HEK293 (cell line): ENCODE measurements around the gene SH2B3.

Experiments used
- CTCF ChIA-PET: fragments of 350-600 bp; formaldehyde crosslinking; extraction: SDS; loops from one replicate; lab custom pipeline; 2021; ENCODE audit warnings: antibody characterized with exemption; lab: Yijun Ruan, JAX
- POLR2A ChIA-PET: fragments of 300-600 bp; formaldehyde crosslinking; extraction: SDS; loops from one replicate; lab custom pipeline; 2020; ENCODE audit warnings: antibody characterized with exemption, inconsistent platforms; lab: Yijun Ruan, JAX
- H3K27ac ChIP-seq: fragments of 200-500 bp; sonication (Bioruptor generic); 2 replicates; pipeline ENCODE4 v1.5.1; 2014; ENCODE audit warnings: low read depth, low read length, control low read depth, inconsistent platforms; ENCODE audit errors: extremely low read depth
- H3K36me3 ChIP-seq, 2 experiments: fragments of 200-500 bp in 1 of 2; sonication (Bioruptor generic) in 1 of 2; 1 replicate in 1 of 2; 2 replicates in 1 of 2; pipeline ENCODE4 v1.5.1; 2014 to 2017; ENCODE audit warnings: inconsistent platforms in 2 of 2, low read length in 2 of 2; ENCODE audit not compliant: control insufficient read depth in 2 of 2, insufficient read depth in 1 of 2
- H3K4me1 ChIP-seq: fragments of 200-500 bp; sonication (Bioruptor generic); 2 replicates; pipeline ENCODE4 v1.5.1; 2014; ENCODE audit warnings: mild to moderate bottlenecking, low read length, inconsistent platforms; ENCODE audit not compliant: control insufficient read depth, insufficient read depth
- H3K4me3 ChIP-seq: 2 replicates; pipeline ENCODE4 v1.5.1; 2011; ENCODE audit warnings: low read depth, mild to moderate bottlenecking, control low read depth, low read length, moderate library complexity
- H3K9me3 ChIP-seq: fragments of 200-500 bp; sonication (Bioruptor generic); 2 replicates; pipeline ENCODE4 v1.5.1; 2014; ENCODE audit warnings: low read depth, low read length, inconsistent platforms; ENCODE audit not compliant: control insufficient read depth, insufficient read depth
- GFI1B ChIP-seq: fragments of 450-650 bp; formaldehyde crosslinking; IDR thresholded peaks from 2 replicates; pipeline ENCODE4 v1.5.1; 2016; ENCODE audit warnings: missing biosample characterization, missing genetic modification characterization
- TRIM28 ChIP-seq: IDR thresholded peaks from 2 replicates; pipeline ENCODE4 v1.6.1; 2011; ENCODE audit warnings: low read length, control low read depth, borderline replicate concordance
- ZNF146 ChIP-seq: fragments of 450-650 bp; formaldehyde crosslinking; IDR thresholded peaks from 2 replicates; pipeline ENCODE4 v1.5.1; 2016; ENCODE audit warnings: missing biosample characterization, missing genetic modification characterization
- ZNF26 ChIP-seq: fragments of 450-650 bp; formaldehyde crosslinking; IDR thresholded peaks from 2 replicates; pipeline ENCODE4 v1.5.1; 2016; ENCODE audit warnings: missing biosample characterization, missing genetic modification characterization
- ZNF280D ChIP-seq: fragments of 450-650 bp; formaldehyde crosslinking; IDR thresholded peaks from 2 replicates; pipeline ENCODE4 v1.5.1; 2016; ENCODE audit warnings: missing biosample characterization, missing genetic modification characterization
- ZNF488 ChIP-seq: fragments of 450-650 bp; formaldehyde crosslinking; IDR thresholded peaks from 2 replicates; pipeline ENCODE4 v1.5.1; 2016; ENCODE audit warnings: missing biosample characterization, missing genetic modification characterization
- ZNF621 ChIP-seq: fragments of 450-650 bp; formaldehyde crosslinking; IDR thresholded peaks from 2 replicates; pipeline ENCODE4 v1.5.1; 2017; ENCODE audit warnings: missing biosample characterization, missing genetic modification characterization
- ZNF626 ChIP-seq: fragments of 450-650 bp; sonication (Bioruptor Pico); formaldehyde crosslinking; IDR thresholded peaks from 2 replicates; pipeline ENCODE4 v1.5.1; 2018; ENCODE audit warnings: missing biosample characterization, missing genetic modification characterization, inconsistent platforms
- ZNF785 ChIP-seq: fragments of 450-650 bp; formaldehyde crosslinking; IDR thresholded peaks from 2 replicates; pipeline ENCODE4 v1.5.1; 2016; ENCODE audit warnings: missing biosample characterization, missing genetic modification characterization
- TF ChIP-seq, protein P1 (sequence below): fragments of 450-650 bp; formaldehyde crosslinking; IDR thresholded peaks from 2 replicates; pipeline ENCODE4 v1.5.1; 2017; ENCODE audit warnings: missing biosample characterization, mild to moderate bottlenecking, missing genetic modification characterization, moderate library complexity
- TF ChIP-seq, protein P2 (sequence below): fragments of 450-650 bp; formaldehyde crosslinking; IDR thresholded peaks from 2 replicates; pipeline ENCODE4 v1.5.1; 2016; ENCODE audit warnings: missing biosample characterization, missing genetic modification characterization, borderline replicate concordance
- TF ChIP-seq, protein P3 (sequence below): fragments of 450-650 bp; formaldehyde crosslinking; IDR thresholded peaks from 2 replicates; pipeline ENCODE4 v1.5.1; 2016; ENCODE audit warnings: missing biosample characterization, missing genetic modification characterization, low read depth
- TF ChIP-seq, protein P4 (sequence below): IDR thresholded peaks from 2 replicates; pipeline ENCODE4 v1.6.1; 2011; ENCODE audit warnings: mild to moderate bottlenecking, low read depth, low read length, borderline replicate concordance
- TF ChIP-seq, protein P5 (sequence below): fragments of 450-650 bp; formaldehyde crosslinking; IDR thresholded peaks from 2 replicates; pipeline ENCODE4 v1.5.1; 2016; ENCODE audit warnings: missing biosample characterization, missing genetic modification characterization
- TF ChIP-seq, protein P6 (sequence below): fragments of 450-650 bp; formaldehyde crosslinking; IDR thresholded peaks from 2 replicates; pipeline ENCODE4 v1.5.1; 2016; ENCODE audit warnings: missing biosample characterization, missing genetic modification characterization
- TF ChIP-seq, protein P7 (sequence below): fragments of 450-650 bp; IDR thresholded peaks from 2 replicates; pipeline ENCODE4 v1.5.1; 2018; ENCODE audit warnings: missing biosample characterization, missing genetic modification characterization

Gene SH2B3

DNA sequence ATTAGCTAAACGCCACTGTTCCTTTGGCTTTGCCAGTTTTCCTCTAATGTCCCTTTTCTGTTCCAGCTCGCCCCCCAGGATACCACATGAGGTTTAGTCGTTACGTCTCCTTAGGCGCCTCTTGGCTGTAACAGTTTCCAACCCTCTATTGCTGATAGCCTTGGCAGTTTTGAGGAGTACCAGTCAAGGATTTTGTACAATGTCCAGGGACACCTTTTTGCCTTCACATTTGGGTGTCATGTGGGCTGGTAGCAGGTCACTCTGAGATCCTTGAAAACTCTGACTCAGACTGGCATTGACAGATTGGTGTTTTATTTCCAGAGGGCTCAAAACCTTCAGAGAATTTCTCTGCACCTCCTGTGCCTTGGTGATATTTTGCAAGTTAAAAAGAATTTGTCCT lies 14.1 kb downstream of the SH2B3 start:
- CTCF ChIA-PET = interaction anchor here (2.6 kb wide), 1 partner anchor 23 kb away, joined by 7 read pairs; no protein-coding TSS in a partner anchor
- Histone ChIP-seq H3K36me3 (peaks cover 0 to 17% of the 10 kb centered on the region in 2 experiments; a peak in 2 of 3 replicates), H3K27ac (no peak overlapping the region)
- TF ChIP-seq, protein P1, sequence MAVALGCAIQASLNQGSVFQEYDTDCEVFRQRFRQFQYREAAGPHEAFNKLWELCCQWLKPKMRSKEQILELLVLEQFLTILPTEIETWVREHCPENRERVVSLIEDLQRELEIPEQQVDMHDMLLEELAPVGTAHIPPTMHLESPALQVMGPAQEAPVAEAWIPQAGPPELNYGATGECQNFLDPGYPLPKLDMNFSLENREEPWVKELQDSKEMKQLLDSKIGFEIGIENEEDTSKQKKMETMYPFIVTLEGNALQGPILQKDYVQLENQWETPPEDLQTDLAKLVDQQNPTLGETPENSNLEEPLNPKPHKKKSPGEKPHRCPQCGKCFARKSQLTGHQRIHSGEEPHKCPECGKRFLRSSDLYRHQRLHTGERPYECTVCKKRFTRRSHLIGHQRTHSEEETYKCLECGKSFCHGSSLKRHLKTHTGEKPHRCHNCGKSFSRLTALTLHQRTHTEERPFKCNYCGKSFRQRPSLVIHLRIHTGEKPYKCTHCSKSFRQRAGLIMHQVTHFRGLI = no peak
- TF ChIP-seq, protein P2, sequence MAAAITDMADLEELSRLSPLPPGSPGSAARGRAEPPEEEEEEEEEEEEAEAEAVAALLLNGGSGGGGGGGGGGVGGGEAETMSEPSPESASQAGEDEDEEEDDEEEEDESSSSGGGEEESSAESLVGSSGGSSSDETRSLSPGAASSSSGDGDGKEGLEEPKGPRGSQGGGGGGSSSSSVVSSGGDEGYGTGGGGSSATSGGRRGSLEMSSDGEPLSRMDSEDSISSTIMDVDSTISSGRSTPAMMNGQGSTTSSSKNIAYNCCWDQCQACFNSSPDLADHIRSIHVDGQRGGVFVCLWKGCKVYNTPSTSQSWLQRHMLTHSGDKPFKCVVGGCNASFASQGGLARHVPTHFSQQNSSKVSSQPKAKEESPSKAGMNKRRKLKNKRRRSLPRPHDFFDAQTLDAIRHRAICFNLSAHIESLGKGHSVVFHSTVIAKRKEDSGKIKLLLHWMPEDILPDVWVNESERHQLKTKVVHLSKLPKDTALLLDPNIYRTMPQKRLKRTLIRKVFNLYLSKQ (tag by site-specific recombination) = no peak
- TF ChIP-seq, protein P3, sequence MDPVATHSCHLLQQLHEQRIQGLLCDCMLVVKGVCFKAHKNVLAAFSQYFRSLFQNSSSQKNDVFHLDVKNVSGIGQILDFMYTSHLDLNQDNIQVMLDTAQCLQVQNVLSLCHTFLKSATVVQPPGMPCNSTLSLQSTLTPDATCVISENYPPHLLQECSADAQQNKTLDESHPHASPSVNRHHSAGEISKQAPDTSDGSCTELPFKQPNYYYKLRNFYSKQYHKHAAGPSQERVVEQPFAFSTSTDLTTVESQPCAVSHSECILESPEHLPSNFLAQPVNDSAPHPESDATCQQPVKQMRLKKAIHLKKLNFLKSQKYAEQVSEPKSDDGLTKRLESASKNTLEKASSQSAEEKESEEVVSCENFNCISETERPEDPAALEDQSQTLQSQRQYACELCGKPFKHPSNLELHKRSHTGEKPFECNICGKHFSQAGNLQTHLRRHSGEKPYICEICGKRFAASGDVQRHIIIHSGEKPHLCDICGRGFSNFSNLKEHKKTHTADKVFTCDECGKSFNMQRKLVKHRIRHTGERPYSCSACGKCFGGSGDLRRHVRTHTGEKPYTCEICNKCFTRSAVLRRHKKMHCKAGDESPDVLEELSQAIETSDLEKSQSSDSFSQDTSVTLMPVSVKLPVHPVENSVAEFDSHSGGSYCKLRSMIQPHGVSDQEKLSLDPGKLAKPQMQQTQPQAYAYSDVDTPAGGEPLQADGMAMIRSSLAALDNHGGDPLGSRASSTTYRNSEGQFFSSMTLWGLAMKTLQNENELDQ (tag by site-specific recombination) = no peak
- TF ChIP-seq, protein P4, sequence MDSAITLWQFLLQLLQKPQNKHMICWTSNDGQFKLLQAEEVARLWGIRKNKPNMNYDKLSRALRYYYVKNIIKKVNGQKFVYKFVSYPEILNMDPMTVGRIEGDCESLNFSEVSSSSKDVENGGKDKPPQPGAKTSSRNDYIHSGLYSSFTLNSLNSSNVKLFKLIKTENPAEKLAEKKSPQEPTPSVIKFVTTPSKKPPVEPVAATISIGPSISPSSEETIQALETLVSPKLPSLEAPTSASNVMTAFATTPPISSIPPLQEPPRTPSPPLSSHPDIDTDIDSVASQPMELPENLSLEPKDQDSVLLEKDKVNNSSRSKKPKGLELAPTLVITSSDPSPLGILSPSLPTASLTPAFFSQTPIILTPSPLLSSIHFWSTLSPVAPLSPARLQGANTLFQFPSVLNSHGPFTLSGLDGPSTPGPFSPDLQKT = no peak
- no peak for TF ChIP-seq ZNF26 (tag by site-specific recombination)
- TF ChIP-seq, protein P5, sequence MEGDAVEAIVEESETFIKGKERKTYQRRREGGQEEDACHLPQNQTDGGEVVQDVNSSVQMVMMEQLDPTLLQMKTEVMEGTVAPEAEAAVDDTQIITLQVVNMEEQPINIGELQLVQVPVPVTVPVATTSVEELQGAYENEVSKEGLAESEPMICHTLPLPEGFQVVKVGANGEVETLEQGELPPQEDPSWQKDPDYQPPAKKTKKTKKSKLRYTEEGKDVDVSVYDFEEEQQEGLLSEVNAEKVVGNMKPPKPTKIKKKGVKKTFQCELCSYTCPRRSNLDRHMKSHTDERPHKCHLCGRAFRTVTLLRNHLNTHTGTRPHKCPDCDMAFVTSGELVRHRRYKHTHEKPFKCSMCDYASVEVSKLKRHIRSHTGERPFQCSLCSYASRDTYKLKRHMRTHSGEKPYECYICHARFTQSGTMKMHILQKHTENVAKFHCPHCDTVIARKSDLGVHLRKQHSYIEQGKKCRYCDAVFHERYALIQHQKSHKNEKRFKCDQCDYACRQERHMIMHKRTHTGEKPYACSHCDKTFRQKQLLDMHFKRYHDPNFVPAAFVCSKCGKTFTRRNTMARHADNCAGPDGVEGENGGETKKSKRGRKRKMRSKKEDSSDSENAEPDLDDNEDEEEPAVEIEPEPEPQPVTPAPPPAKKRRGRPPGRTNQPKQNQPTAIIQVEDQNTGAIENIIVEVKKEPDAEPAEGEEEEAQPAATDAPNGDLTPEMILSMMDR (tag by site-specific recombination) = no peak
- TF ChIP-seq TRIM28 = no peak
- TF ChIP-seq, protein P6, sequence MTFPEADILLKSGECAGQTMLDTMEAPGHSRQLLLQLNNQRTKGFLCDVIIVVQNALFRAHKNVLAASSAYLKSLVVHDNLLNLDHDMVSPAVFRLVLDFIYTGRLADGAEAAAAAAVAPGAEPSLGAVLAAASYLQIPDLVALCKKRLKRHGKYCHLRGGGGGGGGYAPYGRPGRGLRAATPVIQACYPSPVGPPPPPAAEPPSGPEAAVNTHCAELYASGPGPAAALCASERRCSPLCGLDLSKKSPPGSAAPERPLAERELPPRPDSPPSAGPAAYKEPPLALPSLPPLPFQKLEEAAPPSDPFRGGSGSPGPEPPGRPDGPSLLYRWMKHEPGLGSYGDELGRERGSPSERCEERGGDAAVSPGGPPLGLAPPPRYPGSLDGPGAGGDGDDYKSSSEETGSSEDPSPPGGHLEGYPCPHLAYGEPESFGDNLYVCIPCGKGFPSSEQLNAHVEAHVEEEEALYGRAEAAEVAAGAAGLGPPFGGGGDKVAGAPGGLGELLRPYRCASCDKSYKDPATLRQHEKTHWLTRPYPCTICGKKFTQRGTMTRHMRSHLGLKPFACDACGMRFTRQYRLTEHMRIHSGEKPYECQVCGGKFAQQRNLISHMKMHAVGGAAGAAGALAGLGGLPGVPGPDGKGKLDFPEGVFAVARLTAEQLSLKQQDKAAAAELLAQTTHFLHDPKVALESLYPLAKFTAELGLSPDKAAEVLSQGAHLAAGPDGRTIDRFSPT (tag by site-specific recombination) = no peak
- TF ChIP-seq ZNF785 (tag by site-specific recombination) = no peak
- no peak for TF ChIP-seq ZNF626
- no peak for TF ChIP-seq GFI1B (tag by site-specific recombination)
- TF ChIP-seq, protein P7, sequence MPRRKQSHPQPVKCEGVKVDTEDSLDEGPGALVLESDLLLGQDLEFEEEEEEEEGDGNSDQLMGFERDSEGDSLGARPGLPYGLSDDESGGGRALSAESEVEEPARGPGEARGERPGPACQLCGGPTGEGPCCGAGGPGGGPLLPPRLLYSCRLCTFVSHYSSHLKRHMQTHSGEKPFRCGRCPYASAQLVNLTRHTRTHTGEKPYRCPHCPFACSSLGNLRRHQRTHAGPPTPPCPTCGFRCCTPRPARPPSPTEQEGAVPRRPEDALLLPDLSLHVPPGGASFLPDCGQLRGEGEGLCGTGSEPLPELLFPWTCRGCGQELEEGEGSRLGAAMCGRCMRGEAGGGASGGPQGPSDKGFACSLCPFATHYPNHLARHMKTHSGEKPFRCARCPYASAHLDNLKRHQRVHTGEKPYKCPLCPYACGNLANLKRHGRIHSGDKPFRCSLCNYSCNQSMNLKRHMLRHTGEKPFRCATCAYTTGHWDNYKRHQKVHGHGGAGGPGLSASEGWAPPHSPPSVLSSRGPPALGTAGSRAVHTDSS = no peak
- TF ChIP-seq ZNF280D (tag by site-specific recombination) = no peak
- no peak for TF ChIP-seq ZNF146 (tag by site-specific recombination)
- TF ChIP-seq ZNF488 (tag by site-specific recombination) = no peak
- no peak for TF ChIP-seq ZNF621 (tag by site-specific recombination)

More for the DNA sequence above, 14.1 kb downstream of the SH2B3 start:
- no peaks in the 10 kb centered on the region for H3K9me3 ChIP-seq
- no peak overlapping the region for H3K4me3 ChIP-seq
- no peaks in the 10 kb centered on the region for H3K4me1 ChIP-seq
- POLR2A ChIA-PET = interaction anchor here (0.6 kb wide), 1 partner anchor 9 kb away, joined by 4 read pairs; no protein-coding TSS in a partner anchor
